Measurements from ENCODE around the gene ARPP21.

Gene ARPP21

DNA sequence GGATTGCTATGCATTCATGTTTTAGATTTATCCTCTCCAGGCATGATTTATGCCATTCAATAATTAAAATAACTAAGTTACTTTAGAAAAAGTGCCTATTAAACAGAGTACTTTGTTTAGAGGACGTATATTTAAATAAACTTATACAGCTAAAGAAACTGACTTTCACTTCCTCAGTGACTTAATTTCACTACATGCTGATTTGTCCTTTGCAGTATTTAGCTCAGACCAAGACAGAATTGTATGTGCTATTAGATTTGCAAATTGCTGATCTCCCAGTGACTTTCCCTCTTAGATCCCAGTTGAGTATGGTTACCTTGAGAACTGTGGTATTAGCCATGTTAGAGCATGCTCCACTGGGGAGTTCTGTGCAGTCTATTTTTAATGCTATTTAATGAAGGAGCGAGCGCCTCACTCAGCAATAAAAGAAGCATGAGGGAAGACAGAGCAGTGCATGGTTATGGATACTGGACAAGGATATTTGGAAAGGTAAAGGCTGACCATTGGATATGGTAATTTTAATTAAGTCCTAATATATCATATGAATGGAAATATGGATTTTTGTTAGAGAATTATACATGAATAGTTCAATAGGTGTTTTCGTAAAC lies 2.7 kb downstream of the ARPP21 start:
- no peak for DNase-seq (ENCODE audit: low read depth in 2 of 2)

DNA sequence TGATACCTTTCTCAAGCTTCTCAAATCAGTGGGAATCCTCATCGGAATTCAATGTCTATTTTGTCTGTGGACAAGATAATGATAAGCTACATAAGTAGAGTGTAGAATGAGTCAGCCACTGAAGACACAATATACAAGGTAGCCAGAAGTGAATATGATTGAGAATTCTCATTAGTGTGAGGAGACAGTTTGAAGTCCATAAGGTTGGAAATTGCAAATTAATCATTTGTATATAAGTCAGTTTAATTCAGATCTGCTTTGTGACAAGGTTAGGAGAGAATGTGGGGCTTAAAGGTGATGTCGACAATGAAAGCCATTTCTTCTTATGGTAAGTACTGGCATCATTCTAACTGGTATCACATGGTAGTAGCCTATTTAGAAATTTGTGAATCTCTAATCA lies 4.2 kb downstream of the ARPP21 start:
- no peak for DNase-seq (ENCODE audit: low read depth in 2 of 2)

GRCh38 chr3:35644451-35644850 lies 5.1 kb downstream of the ARPP21 start:
- no peak for DNase-seq (ENCODE audit: low read depth in 2 of 2)

DNA sequence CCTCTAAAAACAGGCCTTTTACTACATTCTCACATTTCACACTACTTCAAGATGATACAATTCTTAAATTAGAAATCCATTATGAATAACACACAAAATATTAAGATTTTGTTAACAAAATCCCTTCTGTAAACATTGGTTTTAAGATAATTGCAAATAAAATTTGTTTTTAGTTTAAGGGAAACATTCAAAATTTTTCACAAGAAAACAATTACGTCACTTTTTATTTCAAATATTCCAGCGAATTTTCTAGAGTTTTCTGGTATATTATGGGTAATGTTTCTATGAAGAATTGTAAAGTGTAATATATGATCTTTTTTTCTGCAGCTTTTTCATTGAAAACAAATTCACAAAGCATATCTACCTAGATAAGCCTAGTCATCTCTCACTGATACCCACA lies 5.9 kb downstream of the ARPP21 start:
- DNase-seq (ENCODE audit: low read depth in 2 of 2) = no peak

GRCh38 chr3:35646081-35646480 lies 6.8 kb downstream of the ARPP21 start:
- DNase-seq (ENCODE audit: low read depth in 2 of 2) = no peak

DNA sequence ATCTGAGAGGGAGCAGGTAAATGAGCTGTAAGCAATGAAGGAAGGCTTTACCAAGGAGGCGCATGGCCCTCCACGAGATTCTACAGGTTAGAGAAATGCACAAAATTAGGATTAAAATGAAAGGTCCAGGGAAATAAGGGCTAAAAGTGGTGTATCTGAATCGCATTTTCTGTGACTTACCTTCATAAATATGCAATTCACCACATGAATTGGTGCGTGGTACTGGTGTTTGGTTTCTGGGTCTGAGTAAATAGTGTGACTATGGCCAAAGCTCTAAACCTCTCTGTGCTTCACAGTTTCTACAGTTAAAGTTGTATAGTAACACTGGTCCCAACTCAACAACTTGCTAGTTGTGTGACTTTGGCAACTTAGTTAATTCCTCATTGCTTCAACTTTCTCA lies 8.1 kb downstream of the ARPP21 start:
- DNase-seq (ENCODE audit: low read depth in 2 of 2) = no peak

DNA sequence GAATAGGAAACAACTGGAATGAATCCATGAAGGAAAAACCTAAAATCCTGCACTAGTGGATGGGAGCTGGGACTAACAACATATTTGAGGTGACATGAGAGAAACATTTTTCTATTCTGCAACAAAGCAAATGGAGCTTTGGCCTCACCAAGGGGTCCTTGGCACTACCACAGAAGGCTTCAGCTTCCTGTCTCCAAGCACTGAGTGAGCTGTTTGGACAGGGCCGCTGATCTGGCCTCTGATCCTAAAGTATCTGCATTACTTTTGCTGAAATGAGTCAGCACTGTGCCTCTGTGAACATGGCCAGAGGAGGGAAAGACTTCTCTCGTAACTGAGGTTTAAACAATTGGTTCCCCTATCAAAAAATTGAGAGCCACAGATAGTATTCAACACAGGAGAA lies 9.0 kb downstream of the ARPP21 start:
- no peak for DNase-seq (ENCODE audit: low read depth in 2 of 2)

GRCh38 chr3:35649405-35649804 lies 10.1 kb downstream of the ARPP21 start:
- DNase-seq (ENCODE audit: low read depth in 2 of 2) = no peak

DNA sequence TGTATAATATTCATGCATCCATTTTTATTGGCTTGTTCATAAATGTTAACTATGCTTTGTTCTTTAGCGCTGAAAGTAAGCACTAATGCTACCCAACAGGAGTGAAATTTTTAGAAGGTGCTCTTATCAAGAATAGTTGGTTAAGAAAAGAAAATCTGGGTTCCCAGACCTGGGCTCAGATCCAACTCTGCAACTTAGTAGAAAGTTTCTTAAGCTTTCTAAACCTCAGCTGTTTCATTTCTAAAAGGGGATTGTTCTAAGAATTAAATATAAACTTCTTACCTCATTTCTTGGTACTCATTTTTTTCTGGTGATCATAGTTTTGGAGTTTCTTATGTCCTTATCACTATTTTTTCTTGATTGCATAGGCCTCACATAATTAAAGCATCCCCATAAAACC lies 12.1 kb downstream of the ARPP21 start:
- DNase-seq (ENCODE audit: low read depth in 2 of 2) = no peak

DNA sequence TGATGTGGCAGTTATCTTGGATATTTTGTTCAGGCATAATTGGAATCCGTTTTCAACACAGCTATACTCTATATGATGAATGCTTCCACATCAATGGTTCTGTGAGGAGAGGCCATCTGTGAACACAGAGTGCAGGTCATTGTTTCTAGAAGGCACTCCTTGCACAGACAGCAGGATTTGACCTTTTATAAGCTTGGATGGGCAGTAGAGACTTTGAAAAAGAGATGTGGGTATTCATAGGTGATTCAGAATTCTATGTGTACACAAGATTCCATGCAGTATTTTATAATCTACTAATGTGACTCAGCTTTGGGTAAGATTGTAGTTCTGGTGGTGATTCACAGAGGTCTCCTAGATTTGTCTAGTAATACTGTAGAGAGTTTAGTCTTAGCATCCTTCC lies 12.5 kb downstream of the ARPP21 start:
- DNase-seq (ENCODE audit: low read depth in 2 of 2) = no peak

- DNase-seq (ENCODE audit: low read depth in 2 of 2) = no peak
Measured at GRCh38 chr3:35653347-35653746, 14.0 kb downstream of the ARPP21 start.

DNA sequence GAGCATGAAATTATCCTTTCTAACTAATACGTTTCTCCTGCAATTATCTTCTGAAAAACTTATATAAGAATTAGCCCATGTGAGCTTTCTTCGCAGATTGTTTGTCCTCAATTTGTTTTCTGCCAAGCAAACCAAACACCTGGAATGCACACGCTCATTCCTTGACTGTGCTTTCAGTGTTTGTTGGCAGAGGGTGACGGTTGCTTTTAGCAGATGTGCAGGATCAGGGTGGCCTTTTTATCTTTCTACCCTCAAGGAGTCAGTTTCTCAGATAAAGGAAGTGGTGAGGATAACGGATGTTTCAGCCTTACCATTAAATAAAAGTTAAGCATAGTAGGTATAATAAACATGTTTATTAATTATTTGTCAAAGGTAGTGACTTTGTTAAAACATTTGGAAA lies 15.2 kb downstream of the ARPP21 start:
- DNase-seq (ENCODE audit: low read depth in 2 of 2) = no peak

DNA sequence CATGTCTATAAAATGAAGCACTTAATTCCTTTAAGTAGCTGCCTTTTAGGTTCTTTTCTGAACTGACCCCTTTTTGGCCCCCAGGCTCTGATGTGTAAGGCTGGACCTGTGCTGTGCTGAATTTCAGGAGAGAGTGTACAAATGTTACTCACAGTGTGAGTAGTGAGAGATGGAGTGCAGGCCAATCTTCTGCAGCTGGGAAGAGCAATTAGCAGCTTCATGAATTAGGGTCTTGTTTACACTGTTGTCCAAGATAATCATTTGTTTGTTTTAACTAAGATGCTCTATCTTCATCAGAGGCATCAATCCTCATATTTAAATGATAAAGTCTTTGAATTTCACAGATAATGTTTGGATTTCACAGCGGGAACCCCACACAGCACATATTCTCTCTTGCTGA lies 19.4 kb downstream of the ARPP21 start:
- no peak for DNase-seq (ENCODE audit: low read depth in 2 of 2)

DNA sequence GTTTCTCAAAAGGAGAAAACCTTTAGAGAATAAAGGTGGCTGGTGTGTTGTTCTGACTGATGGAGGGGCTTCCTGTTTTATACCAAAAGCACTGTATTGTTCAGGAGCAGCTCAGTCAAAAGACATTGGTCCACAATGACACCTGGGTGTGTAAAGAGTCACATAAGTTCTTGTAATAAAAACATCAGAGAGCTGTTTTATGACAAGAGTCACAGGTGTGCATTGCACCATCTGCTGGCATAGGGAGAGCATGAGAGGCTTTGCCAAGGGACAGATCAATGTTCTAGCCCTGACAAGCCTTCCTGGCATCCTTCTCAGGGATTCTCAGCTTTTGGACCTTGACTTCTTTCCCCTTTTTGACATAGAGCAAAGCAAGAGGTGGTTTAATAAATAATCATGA lies 20.4 kb downstream of the ARPP21 start:
- no peak for DNase-seq (ENCODE audit: low read depth in 2 of 2)

DNA sequence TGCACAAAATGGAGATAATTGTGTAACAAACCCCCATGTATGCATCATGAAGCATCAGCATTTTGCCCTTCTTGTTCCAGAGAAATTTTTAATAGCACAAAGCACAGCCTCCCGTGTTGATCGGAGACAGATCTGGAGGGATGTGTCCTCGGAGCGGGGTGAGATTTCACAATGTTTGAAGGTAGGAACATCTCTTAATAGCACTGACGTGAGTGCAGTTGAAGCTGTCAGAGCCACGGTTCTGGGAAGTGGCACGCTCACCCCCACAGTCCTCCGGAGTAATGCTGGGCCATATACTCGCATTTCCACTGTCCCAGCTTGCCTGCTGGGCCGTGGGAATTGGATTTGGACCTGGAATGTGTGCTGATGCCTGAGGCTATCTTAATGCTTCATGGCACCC lies 24.1 kb downstream of the ARPP21 start:
- DNase-seq (ENCODE audit: low read depth in 2 of 2) = no peak

DNA sequence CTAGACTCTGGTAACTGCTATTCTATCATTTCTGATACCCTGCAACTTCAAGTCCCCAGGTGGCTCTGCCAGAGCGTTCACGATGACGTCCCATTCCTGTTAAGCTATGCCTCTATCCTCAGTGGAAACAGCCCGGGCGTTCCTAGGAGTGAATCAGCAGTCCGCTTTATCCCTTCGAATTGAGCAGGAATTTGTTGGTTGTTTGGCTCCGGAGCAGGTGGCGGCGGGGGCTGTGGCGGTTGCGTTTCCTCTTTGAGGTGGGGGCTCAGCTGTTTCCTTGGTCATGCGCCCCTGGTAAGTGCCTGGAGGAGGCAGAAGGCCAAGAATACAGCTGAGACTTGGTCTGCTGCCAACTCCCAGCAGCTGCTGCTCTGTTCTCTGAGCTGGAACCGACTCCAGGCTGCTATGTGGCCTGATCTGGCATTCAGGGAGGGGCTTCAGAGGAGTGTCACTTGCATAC lies 25.2 kb downstream of the ARPP21 start:
- no peak for DNase-seq (ENCODE audit: low read depth in 2 of 2)

DNA sequence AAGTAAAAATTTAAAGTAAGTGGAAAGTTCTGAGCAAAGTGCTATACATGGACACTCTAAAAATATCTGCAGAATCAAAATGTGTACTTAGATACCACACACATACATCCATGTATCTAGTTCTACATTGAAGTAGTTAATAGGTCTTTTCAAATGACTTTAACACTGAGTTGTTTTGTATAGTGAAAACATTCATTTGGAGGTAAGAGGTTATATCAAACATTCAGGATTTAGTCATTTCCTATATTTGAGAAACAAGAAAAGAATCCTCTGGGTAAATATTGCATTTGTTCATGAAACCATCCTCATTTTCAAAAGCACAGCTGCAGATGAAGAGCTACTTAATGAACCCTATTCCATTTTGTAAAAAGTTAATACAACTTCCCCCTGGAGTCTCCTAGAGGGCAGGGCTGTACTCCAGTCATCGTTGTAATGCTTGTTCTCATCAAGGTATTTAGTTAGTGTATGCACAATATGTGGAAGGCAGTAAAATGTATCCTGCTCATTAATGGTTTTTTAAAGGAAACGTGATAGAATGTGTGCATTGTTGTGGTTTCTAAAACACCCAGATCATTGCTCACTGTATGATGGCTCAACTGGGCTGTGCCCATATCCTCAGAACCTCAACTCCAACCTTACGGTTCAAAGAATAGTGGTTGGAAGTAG lies 26.2 kb downstream of the ARPP21 start:
- DNase-seq (ENCODE audit: low read depth in 2 of 2) = no peak

- DNase-seq (ENCODE audit: low read depth in 2 of 2) = no peak
Measured at GRCh38 chr3:35666888-35667287, 27.6 kb downstream of the ARPP21 start.

- no peak for DNase-seq (ENCODE audit: low read depth in 2 of 2)
Measured at GRCh38 chr3:35670408-35670965, 31.2 kb downstream of the ARPP21 start.

DNA sequence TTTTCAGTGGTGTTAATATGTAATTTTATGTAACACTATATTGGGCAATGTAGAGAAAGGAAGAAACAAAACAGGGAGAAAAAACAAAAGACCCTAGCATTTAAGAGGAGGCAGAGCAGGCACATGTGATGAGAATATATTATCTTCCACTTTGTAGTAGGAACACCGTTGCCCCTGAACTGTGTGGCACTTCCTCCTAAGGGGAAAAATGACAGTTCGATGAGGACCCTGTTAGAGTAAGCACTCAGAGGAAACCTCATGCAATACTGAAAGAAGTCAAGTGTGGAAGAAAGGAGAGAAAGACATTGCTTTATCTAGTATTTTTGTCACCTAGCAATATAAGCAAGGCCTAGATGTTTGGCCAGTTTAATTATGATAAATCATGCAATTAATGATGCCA lies 32.2 kb downstream of the ARPP21 start:
- DNase-seq (ENCODE audit: low read depth in 2 of 2) = no peak

- DNase-seq (ENCODE audit: low read depth in 2 of 2) = no peak
Measured at GRCh38 chr3:35673017-35673416, 33.7 kb downstream of the ARPP21 start.

- no peak for DNase-seq (ENCODE audit: low read depth in 2 of 2)
Measured at GRCh38 chr3:35674451-35675109, 35.3 kb downstream of the ARPP21 start.

DNA sequence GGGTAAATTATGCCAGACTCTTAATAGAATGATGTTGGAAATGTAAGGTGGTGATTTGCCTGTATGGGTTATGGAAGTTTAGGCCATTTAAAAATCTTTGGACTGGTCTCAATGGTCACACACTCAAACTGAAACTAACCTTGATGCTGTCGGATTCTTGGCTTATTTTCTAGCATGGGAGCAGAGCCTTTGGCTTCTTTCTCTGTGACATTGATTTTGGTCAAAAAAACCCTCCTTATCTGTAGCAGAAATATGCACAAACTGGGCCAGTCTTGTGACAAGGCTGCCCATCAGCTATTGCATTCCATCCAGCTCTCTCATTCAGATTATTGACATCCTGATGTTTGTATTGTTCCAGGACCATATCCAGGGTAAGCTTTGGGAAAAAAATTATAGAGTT lies 35.9 kb downstream of the ARPP21 start:
- no peak for DNase-seq (ENCODE audit: low read depth in 2 of 2)

Measured in stimulated activated CD4-positive, alpha-beta T cell treated with anti-CD3 and anti-CD28 coated beads, Interleukin-15, amount 100 ng/mL, for 48 hours (primary cell).